ENCODE results near the gene CCDC33. TPM values are rescaled to one million over a fixed set of nuclear protein-coding genes. Genes with fewer than 3 reads are reported as not detected.

The CCDC33 gene
- total RNA-seq, 1 experiment from 2014 or later = 0.15 TPM

DNA sequence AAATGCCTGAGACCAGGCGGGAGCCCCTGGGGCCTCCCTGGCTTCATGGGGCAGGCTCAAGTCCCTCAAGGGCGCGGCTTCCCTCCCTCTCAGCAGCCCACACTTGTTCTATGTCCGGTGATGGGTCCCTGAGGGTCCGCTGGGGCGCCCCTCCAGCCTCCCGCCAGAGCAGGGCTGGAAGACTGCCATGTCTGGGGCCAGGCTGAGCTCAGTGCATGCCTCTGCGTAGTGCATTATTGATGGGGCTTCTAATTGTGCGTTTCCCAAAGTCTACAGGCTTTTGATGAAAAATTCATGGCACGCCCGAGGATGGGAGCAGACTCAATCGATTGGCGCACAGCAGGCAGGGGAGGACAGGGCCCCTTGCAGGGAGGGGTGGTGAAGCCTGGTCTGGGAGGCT is 80.0 kb downstream of the CCDC33 start:
- H3K9ac ChIP-seq (ENCODE audit: low read length) = no peak overlapping the region
- ATAC-seq (no peak), DNase-seq (ENCODE audit: low read depth, low spot score) (no peak)
- no peak overlapping the region for H3K27ac ChIP-seq (ENCODE audit: low read depth, low read length)
- ChIA-PET RAD21 (ENCODE audit: low non-redundant PET in 1 of 2, low total read pairs in 2 of 2, uncharacterized antibody in 2 of 2, unreplicated experiment in 2 of 2) (no interaction called here), CTCF (no interaction called here), POLR2A (no interaction called here)
- no TSS peak for BruUV-seq (replicated peaks)
- TF ChIP-seq SRF (IDR thresholded peaks at IDR 0.05; ENCODE audit: low read depth) (no peak), MAX (IDR thresholded peaks at IDR 0.05) (no peak), POLR2A (IDR thresholded peaks at IDR 0.05; ENCODE audit: borderline replicate concordance, extremely low read depth, insufficient read depth, insufficient read length) (no peak), TCF7L2 (IDR thresholded peaks at IDR 0.05; ENCODE audit: borderline replicate concordance, extremely low read depth, insufficient read depth, insufficient read length) (no peak), CTCF (IDR thresholded peaks at IDR 0.05 in 2 of 3, conservative IDR thresholded peaks at IDR 0.05 in 1 of 3; ENCODE audit: borderline replicate concordance in 1 of 3, insufficient read depth in 1 of 3, low read depth in 2 of 3, low read length in 2 of 3) (no peak), SP1 (IDR thresholded peaks at IDR 0.05; ENCODE audit: low read depth) (no peak), ZNF274 (IDR thresholded peaks at IDR 0.05; ENCODE audit: low read depth, low read length) (no peak), FOSL1 (IDR thresholded peaks at IDR 0.05; ENCODE audit: low read depth) (no peak), CBX3 (IDR thresholded peaks at IDR 0.05; ENCODE audit: low read depth) (no peak), RAD21 (IDR thresholded peaks at IDR 0.05; ENCODE audit: low read depth) (no peak), YY1 (IDR thresholded peaks at IDR 0.05; ENCODE audit: extremely low read depth, insufficient replicate concordance, low read depth, low read length) (no peak), EZH2phosphoT487 (IDR thresholded peaks at IDR 0.05; ENCODE audit: borderline replicate concordance) (no peak), EZH2 (IDR thresholded peaks at IDR 0.05) (no peak), EGR1 (IDR thresholded peaks at IDR 0.05; ENCODE audit: low read depth) (no peak), CEBPB (IDR thresholded peaks at IDR 0.05; ENCODE audit: low read depth) (no peak), ELF1 (IDR thresholded peaks at IDR 0.05; ENCODE audit: borderline replicate concordance, low read depth) (no peak)
- TF ChIP-seq, protein P1, sequence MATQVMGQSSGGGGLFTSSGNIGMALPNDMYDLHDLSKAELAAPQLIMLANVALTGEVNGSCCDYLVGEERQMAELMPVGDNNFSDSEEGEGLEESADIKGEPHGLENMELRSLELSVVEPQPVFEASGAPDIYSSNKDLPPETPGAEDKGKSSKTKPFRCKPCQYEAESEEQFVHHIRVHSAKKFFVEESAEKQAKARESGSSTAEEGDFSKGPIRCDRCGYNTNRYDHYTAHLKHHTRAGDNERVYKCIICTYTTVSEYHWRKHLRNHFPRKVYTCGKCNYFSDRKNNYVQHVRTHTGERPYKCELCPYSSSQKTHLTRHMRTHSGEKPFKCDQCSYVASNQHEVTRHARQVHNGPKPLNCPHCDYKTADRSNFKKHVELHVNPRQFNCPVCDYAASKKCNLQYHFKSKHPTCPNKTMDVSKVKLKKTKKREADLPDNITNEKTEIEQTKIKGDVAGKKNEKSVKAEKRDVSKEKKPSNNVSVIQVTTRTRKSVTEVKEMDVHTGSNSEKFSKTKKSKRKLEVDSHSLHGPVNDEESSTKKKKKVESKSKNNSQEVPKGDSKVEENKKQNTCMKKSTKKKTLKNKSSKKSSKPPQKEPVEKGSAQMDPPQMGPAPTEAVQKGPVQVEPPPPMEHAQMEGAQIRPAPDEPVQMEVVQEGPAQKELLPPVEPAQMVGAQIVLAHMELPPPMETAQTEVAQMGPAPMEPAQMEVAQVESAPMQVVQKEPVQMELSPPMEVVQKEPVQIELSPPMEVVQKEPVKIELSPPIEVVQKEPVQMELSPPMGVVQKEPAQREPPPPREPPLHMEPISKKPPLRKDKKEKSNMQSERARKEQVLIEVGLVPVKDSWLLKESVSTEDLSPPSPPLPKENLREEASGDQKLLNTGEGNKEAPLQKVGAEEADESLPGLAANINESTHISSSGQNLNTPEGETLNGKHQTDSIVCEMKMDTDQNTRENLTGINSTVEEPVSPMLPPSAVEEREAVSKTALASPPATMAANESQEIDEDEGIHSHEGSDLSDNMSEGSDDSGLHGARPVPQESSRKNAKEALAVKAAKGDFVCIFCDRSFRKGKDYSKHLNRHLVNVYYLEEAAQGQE (IDR thresholded peaks at IDR 0.05; ENCODE audit: low read depth) = no peak
- TF ChIP-seq, protein P2, sequence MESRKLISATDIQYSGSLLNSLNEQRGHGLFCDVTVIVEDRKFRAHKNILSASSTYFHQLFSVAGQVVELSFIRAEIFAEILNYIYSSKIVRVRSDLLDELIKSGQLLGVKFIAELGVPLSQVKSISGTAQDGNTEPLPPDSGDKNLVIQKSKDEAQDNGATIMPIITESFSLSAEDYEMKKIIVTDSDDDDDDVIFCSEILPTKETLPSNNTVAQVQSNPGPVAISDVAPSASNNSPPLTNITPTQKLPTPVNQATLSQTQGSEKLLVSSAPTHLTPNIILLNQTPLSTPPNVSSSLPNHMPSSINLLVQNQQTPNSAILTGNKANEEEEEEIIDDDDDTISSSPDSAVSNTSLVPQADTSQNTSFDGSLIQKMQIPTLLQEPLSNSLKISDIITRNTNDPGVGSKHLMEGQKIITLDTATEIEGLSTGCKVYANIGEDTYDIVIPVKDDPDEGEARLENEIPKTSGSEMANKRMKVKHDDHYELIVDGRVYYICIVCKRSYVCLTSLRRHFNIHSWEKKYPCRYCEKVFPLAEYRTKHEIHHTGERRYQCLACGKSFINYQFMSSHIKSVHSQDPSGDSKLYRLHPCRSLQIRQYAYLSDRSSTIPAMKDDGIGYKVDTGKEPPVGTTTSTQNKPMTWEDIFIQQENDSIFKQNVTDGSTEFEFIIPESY (IDR thresholded peaks at IDR 0.05; ENCODE audit: extremely low read depth, insufficient replicate concordance, low read length) = no peak
- H3K4me1 ChIP-seq (ENCODE audit: control insufficient read depth in 1 of 2, insufficient read depth in 2 of 2, low read length in 2 of 2) = peaks cover 0 to 4% of the 10 kb centered on the region in 2 experiments; a peak in 2 of 4 replicates
- intact Hi-C loops (cut with micrococcal nuclease) = no loop called here
- H4K20me1 ChIP-seq (ENCODE audit: insufficient read depth) = no peaks in the 10 kb centered on the region
- no peaks in the 10 kb centered on the region for H3K79me2 ChIP-seq (ENCODE audit: insufficient read depth, low read length)
- H3K27me3 ChIP-seq (ENCODE audit: insufficient read depth, low read length) = no peaks in the 10 kb centered on the region
- H3K4me2 ChIP-seq (ENCODE audit: low read length) = no peak overlapping the region
- no peaks in the 10 kb centered on the region for H3K9me2 ChIP-seq (ENCODE audit: insufficient read depth)
- no peak overlapping the region for H3K4me3 ChIP-seq (replicated peaks in 1 of 2; ENCODE audit: low read depth in 1 of 2, low read length in 2 of 2)
- H3K36me3 ChIP-seq (ENCODE audit: control insufficient read depth in 1 of 2, insufficient read depth in 2 of 2, low read length in 2 of 2) = no peaks in the 10 kb centered on the region
- H2AFZ ChIP-seq (ENCODE audit: low read depth, low read length, poor library complexity, severe bottlenecking) = no peak overlapping the region
- H3K9me3 ChIP-seq (ENCODE audit: control insufficient read depth in 1 of 2, insufficient read depth in 1 of 2, low read depth in 1 of 2, low read length in 2 of 2) = no peaks in the 10 kb centered on the region

Data from HCT116 (cell line).